AG04450 (cell line): Measurements from ENCODE around the gene OGDH. TPM values are rescaled to one million over a fixed set of nuclear protein-coding genes. Genes with fewer than 3 reads are reported as not detected.

ENCODE experiments used
- CTCF ChIA-PET: fragments of 300-600, 350-600 bp; formaldehyde crosslinking; extraction: SDS; loops from one replicate; lab custom pipeline; 2022; ENCODE audit warnings: antibody characterized with exemption, inconsistent platforms; lab: Charles Lee
- POLR2A ChIA-PET: fragments of 350-600 bp; formaldehyde crosslinking; extraction: SDS; loops from one replicate; lab custom pipeline; 2021; ENCODE audit warnings: antibody characterized with exemption, inconsistent platforms; lab: Yijun Ruan, JAX
- DNase-seq: peaks from one replicate; pipeline ENCODE4 v3.0.0-alpha.2; 2011; ENCODE audit warnings: low read depth, low spot score
- H3K27ac ChIP-seq: one replicate; pipeline ENCODE4 v1.5.1; 2012; ENCODE audit warnings: low read depth, low read length, control low read depth
- H3K27me3 ChIP-seq: one replicate; pipeline ENCODE4 v1.6.0; 2012; ENCODE audit warnings: low read length; ENCODE audit not compliant: control insufficient read depth, insufficient read depth
- H3K4me3 ChIP-seq: 2 replicates; pipeline ENCODE4 v1.5.1; 2011; ENCODE audit warnings: mild to moderate bottlenecking, low read depth, low read length, control low read depth
- H3K9me3 ChIP-seq: 2 replicates; pipeline ENCODE4 v1.5.1; 2012; ENCODE audit warnings: low read length; ENCODE audit not compliant: control insufficient read depth, insufficient read depth
- polyA plus RNA-seq: library from polyadenylated mRNA; depleted of rRNA; stranded (reverse); fragments of >200 nt; gene quantifications from 2 replicates; pipeline ENCODE4 v1.2.3, GENCODE V29; 2011; rRNA removed
- TF ChIP-seq, protein P1 (sequence below): IDR thresholded peaks from 2 replicates; pipeline ENCODE4 v1.5.1; 2011; ENCODE audit warnings: low read depth, low read length, control low read depth, inconsistent platforms

The OGDH gene
- polyA plus RNA-seq, 1 experiment, result 35.8 TPM

DNA sequence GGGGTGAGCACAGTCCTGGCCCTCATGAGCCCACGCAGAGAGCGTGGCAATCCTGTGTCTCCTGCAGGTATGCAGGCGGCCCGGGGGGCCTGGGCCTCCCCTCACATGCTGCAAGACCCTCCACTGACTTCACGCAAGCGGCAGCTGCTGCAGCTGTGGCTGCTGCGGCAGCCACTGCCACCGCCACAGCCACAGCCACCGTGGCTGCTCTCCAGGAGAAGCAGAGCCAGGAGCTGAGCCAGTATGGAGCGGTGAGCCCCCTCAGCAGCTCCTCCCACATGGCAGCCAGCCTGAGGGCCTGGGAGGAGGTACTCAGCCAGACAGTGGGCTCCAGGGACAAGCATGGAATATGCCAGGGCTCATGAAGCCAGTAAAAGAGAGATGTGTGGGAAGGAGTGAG is 150.9 kb downstream of the OGDH start:
- ChIA-PET POLR2A (no interaction called here), CTCF (no interaction called here)
- H3K9me3 ChIP-seq, result no peaks in the 10 kb centered on the region; the same call in 1 of the 2 replicates
- H3K27me3 ChIP-seq, result no peaks in the 10 kb centered on the region
- no peak overlapping the region for H3K4me3 ChIP-seq
- no peak overlapping the region for H3K27ac ChIP-seq
- TF ChIP-seq, protein P1, sequence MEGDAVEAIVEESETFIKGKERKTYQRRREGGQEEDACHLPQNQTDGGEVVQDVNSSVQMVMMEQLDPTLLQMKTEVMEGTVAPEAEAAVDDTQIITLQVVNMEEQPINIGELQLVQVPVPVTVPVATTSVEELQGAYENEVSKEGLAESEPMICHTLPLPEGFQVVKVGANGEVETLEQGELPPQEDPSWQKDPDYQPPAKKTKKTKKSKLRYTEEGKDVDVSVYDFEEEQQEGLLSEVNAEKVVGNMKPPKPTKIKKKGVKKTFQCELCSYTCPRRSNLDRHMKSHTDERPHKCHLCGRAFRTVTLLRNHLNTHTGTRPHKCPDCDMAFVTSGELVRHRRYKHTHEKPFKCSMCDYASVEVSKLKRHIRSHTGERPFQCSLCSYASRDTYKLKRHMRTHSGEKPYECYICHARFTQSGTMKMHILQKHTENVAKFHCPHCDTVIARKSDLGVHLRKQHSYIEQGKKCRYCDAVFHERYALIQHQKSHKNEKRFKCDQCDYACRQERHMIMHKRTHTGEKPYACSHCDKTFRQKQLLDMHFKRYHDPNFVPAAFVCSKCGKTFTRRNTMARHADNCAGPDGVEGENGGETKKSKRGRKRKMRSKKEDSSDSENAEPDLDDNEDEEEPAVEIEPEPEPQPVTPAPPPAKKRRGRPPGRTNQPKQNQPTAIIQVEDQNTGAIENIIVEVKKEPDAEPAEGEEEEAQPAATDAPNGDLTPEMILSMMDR, result no peak
- no peak for DNase-seq

DNA sequence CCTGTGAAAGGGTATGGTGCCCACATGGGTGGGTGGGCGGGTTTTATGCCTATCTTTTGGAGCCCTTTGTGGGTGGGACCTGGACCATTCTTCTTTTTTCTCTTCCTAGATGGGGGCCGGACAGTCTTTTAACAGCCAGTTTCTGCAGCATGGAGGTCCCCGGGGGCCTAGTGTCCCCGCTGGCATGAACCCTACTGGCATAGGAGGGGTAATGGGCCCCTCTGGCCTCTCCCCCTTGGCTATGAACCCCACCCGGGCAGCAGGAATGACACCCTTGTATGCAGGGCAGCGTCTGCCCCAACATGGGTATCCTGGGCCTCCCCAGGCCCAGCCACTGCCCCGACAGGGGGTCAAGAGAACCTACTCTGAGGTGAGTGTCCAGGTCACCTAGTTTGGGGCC is 151.3 kb downstream of the OGDH start:
- ChIA-PET POLR2A (no interaction called here), CTCF (no interaction called here)
- DNase-seq, result no peak
- Histone ChIP-seq H3K9me3 (no peaks in the 10 kb centered on the region; the same call in 1 of the 2 replicates), H3K27me3 (no peaks in the 10 kb centered on the region), H3K4me3 (no peak overlapping the region), H3K27ac (no peak overlapping the region)
- TF ChIP-seq, protein P1, result no peak

Other genes with a start within 250 kb of the OGDH start
- gene NUDCD3, start 116.0 kb upstream of the OGDH start, polyA plus RNA-seq, result 61.4 and 77.0 TPM in 2 replicates
- 0.36 and 0.42 TPM in 2 replicates for gene NPC1L1, start 65.3 kb upstream of the OGDH start, polyA plus RNA-seq
- 45.9 and 52.6 TPM in 2 replicates for gene DDX56, start 32.7 kb upstream of the OGDH start, polyA plus RNA-seq
- 76.4 and 78.4 TPM in 2 replicates for gene TMED4, start 24.4 kb upstream of the OGDH start, polyA plus RNA-seq
- gene ZMIZ2, start 142.2 kb downstream of the OGDH start, polyA plus RNA-seq, result 4.8 and 7.7 TPM in 2 replicates
- gene PPIA, start 190.1 kb downstream of the OGDH start, polyA plus RNA-seq, result 4,846 and 5,100 TPM in 2 replicates
- gene H2AZ2, start 241.5 kb downstream of the OGDH start, polyA plus RNA-seq, result 141 and 164 TPM in 2 replicates